ENCODE data around the gene AICDA.
"Not testable (repeated sequence)": the region's sequence is repeated elsewhere in the genome, so short reads cannot be mapped to it uniquely, and the experiment has no call there.

AICDA gene

DNA sequence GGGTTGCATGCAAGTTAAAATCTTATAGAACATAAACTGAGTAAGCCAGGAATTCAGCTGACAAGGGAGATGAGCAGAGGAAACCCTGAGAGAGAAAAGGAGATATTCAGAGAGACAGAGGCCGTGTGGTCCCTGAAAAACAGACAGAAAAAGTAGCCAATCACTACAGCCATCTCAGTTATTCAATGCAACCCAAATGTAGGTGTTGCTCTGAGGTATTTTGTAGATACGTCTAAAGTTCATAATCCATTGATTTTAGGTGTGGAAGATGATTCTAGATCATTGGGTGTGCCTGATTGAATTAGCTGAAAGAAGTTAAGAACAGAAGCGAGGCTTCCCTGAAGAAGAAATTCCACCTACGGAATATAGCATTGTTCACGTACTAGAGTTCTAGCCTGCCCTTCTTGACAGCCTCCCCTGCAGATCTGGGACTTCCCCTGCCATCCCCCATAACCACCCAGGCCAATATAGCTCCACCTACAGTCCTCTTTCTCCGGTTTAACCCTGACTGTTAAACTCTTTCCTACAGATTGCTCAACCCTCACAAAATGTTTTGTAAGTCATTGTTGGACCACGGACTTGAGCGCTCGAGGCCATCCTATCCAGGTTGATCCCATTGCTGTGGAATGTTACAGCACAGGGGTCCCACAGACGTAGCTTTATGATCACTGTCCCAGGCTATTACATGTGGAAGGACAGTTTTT is 21.7 kb downstream of the AICDA start:
- no peaks in the 10 kb centered on the region for H3K9me3 ChIP-seq (ENCODE audit: control insufficient read depth, low read length)
- H3K4me1 ChIP-seq, result no peaks in the 10 kb centered on the region
- H3K36me3 ChIP-seq (ENCODE audit: control insufficient read depth, insufficient read depth, low read length), result no peaks in the 10 kb centered on the region
- H3K79me2 ChIP-seq, result no peaks in the 10 kb centered on the region
- TF ChIP-seq, protein P1, sequence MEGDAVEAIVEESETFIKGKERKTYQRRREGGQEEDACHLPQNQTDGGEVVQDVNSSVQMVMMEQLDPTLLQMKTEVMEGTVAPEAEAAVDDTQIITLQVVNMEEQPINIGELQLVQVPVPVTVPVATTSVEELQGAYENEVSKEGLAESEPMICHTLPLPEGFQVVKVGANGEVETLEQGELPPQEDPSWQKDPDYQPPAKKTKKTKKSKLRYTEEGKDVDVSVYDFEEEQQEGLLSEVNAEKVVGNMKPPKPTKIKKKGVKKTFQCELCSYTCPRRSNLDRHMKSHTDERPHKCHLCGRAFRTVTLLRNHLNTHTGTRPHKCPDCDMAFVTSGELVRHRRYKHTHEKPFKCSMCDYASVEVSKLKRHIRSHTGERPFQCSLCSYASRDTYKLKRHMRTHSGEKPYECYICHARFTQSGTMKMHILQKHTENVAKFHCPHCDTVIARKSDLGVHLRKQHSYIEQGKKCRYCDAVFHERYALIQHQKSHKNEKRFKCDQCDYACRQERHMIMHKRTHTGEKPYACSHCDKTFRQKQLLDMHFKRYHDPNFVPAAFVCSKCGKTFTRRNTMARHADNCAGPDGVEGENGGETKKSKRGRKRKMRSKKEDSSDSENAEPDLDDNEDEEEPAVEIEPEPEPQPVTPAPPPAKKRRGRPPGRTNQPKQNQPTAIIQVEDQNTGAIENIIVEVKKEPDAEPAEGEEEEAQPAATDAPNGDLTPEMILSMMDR (IDR thresholded peaks at IDR 0.05), result no peak
- H3K27me3 ChIP-seq (ENCODE audit: control insufficient read depth, insufficient read depth, low read length), result no peaks in the 10 kb centered on the region
- H3K27ac ChIP-seq, result no peak overlapping the region
- H3K4me3 ChIP-seq (ENCODE audit: low read depth, low read length), result no peak overlapping the region
- H2AFZ ChIP-seq, result no peak overlapping the region
- no peak overlapping the region for H3K4me2 ChIP-seq (ENCODE audit: low read length)
- H3K9ac ChIP-seq, result no peak overlapping the region

DNA sequence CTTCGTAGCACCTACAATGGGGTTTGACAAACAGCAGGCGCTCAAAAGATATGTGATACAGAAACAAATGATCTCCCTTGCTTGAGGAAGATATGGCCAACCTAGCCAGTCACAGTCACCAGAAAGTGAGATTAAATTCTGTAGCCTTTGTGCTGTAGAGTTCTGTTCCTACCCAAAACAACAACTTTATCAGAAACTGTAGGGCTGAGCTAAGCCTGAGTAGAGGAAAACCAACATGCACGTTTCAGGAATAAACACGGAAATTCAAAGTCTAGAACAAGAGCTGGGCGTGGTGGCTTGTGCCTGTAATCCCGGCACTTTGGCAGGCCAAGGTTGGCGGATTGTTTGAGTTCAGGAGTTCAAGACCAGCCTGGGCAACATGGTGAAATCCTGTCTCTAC is 23.0 kb downstream of the AICDA start:
- Histone ChIP-seq H3K27ac (no peak overlapping the region), H3K79me2 (no peaks in the 10 kb centered on the region), H3K9me3 (ENCODE audit: control insufficient read depth, low read length) (no peaks in the 10 kb centered on the region), H3K9ac (no peak overlapping the region), H2AFZ (no peak overlapping the region), H3K27me3 (ENCODE audit: control insufficient read depth, insufficient read depth, low read length) (no peaks in the 10 kb centered on the region), H3K4me2 (ENCODE audit: low read length) (no peak overlapping the region), H3K4me1 (no peaks in the 10 kb centered on the region), H3K36me3 (ENCODE audit: control insufficient read depth, insufficient read depth, low read length) (no peaks in the 10 kb centered on the region), H3K4me3 (ENCODE audit: low read depth, low read length) (no peak overlapping the region)
- TF ChIP-seq, protein P1 (IDR thresholded peaks at IDR 0.05), result no peak

DNA sequence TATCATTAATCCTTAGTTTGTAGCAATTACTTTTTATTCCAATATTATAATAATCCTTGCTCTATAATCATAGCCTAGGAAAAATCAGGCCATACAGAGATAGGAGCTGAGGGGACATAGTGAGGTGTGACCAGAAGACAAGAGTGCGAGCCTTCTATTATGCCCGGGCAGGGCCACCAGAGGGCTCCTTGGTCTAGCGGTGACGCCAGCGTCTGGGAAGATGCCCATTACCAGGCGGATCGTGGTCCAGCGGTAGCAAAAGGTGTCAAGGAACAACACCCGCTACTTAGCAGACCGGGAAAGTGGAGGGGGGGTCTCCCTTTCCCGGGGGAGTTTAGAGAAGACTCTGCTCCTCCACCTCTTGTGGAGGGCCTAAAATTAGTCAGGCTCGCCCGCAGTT is 28.2 kb downstream of the AICDA start:
- H2AFZ ChIP-seq; H3K27ac ChIP-seq; H3K9me3 ChIP-seq (ENCODE audit: control insufficient read depth, low read length); H3K27me3 ChIP-seq (ENCODE audit: control insufficient read depth, insufficient read depth, low read length); H3K4me2 ChIP-seq (ENCODE audit: low read length); H3K4me1 ChIP-seq; H3K36me3 ChIP-seq (ENCODE audit: control insufficient read depth, insufficient read depth, low read length); H3K4me3 ChIP-seq (ENCODE audit: low read depth, low read length); H3K9ac ChIP-seq; H3K79me2 ChIP-seq: not testable (repeated sequence)

DNA sequence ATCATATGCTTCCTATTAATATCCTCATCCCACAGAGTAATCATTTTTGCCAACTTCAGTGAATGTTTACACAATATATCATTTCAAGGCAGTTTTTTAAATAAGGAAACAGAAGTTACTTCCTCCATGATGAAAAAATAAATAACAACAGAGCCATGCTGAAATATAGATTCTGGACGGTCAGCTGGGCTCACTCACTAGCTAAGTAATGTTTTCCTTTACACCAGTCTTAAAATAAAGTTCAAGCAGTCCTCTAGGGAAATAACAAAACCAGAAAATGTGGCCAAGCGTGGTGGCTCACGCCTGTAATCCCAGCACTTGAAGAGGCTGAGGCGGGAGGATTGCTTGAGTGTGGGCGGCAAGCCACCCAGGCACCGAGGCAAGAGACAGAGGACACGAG is 28.7 kb downstream of the AICDA start:
- Histone ChIP-seq H3K4me2 (ENCODE audit: low read length) (no peak overlapping the region), H3K27me3 (ENCODE audit: control insufficient read depth, insufficient read depth, low read length) (no peaks in the 10 kb centered on the region), H3K4me3 (ENCODE audit: low read depth, low read length) (no peak overlapping the region), H3K36me3 (ENCODE audit: control insufficient read depth, insufficient read depth, low read length) (no peaks in the 10 kb centered on the region), H2AFZ (no peak overlapping the region), H3K4me1 (no peaks in the 10 kb centered on the region), H3K9ac (no peak overlapping the region), H3K9me3 (ENCODE audit: control insufficient read depth, low read length) (no peaks in the 10 kb centered on the region), H3K27ac (no peak overlapping the region), H3K79me2 (no peaks in the 10 kb centered on the region)
- TF ChIP-seq, protein P1 (IDR thresholded peaks at IDR 0.05), result no peak

DNA sequence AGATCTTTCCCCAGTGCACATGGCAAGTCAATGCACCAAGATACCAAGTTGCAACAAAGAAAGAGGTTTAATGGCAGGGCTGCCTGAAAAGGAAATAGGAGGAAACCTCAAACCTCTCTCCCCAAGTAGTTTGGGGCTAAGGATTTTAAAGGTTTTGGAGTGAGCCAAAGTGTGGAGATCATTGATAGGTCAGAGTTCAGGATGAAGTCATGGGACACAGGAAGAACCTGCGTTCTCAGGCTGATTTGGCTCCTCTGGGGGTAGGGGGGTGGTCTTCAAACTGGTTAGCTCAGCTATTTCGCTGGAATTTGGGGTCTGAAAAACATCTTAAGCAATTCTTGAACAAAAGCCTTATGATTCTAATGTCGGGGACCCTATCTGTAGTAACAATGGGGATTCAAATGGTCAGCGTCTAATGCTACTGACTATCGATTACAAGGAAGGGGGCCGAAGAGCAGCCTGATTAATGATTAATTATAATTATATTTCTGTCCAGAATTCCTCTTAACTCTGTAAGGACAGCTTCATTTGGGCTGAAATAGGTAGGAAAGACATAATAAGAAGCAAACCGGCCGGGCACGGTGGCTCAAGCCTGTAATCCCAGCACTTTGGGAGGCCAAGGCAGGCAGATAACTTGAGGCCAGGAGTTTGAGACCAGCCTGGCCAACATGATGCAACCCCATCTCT is 31.4 kb downstream of the AICDA start:
- Histone ChIP-seq H3K27me3 (ENCODE audit: control insufficient read depth, insufficient read depth, low read length) (no peaks in the 10 kb centered on the region), H2AFZ (no peak overlapping the region), H3K79me2 (no peaks in the 10 kb centered on the region), H3K9ac (no peak overlapping the region), H3K4me1 (no peaks in the 10 kb centered on the region), H3K9me3 (ENCODE audit: control insufficient read depth, low read length) (no peaks in the 10 kb centered on the region), H3K36me3 (ENCODE audit: control insufficient read depth, insufficient read depth, low read length) (no peaks in the 10 kb centered on the region), H3K27ac (no peak overlapping the region), H3K4me2 (ENCODE audit: low read length) (no peak overlapping the region), H3K4me3 (ENCODE audit: low read depth, low read length) (no peak overlapping the region)
- TF ChIP-seq, protein P1 (IDR thresholded peaks at IDR 0.05), result no peak

All from parathyroid adenoma (tissue), 2 donors.